HCT116 (cell line): ENCODE measurements around the gene ZHX3. TPM values are rescaled to one million over a fixed set of nuclear protein-coding genes. Genes with fewer than 3 reads are reported as not detected.

Experiments used
- ATAC-seq: fragments of 200-7000 bp; cut with Tn5 transposase; 2 replicates; pipeline ENCODE4 v1.9.1; 2020; ENCODE audit warnings: mild to moderate bottlenecking, moderate library complexity
- BruUV-seq: library from RNA; stranded (reverse); fragments of 400-500 nt; replicated peaks from 2 replicates; lab custom pipeline; 2021; lab: Mats Ljungman, UMichigan
- CTCF ChIA-PET: fragments of 300-600 bp; sonication (Branson Sonifier 250); formaldehyde crosslinking; loops from one replicate; lab custom pipeline; 2021; ENCODE audit warnings: antibody characterized with exemption; lab: Charles Lee
- POLR2A ChIA-PET: fragments of 300-600, 350-600 bp; sonication (Branson Sonifier 250); formaldehyde crosslinking; loops from one replicate; lab custom pipeline; 2021; ENCODE audit warnings: antibody characterized with exemption; lab: Charles Lee
- RAD21 ChIA-PET, 2 experiments: fragments of 300-600 bp; sonication (Branson Sonifier 250); formaldehyde crosslinking; loops; one replicate each; lab custom pipeline; 2023; ENCODE audit warnings: low total read pairs in 2 of 2; ENCODE audit not compliant: uncharacterized antibody in 2 of 2, unreplicated experiment in 2 of 2, low non-redundant PET in 1 of 2; lab: Charles Lee
- DNase-seq: peaks from one replicate; pipeline ENCODE4 v3.0.0-alpha.2; 2010; ENCODE audit warnings: low read depth, low spot score
- H2AFZ ChIP-seq: fragments of 200-600 bp; shearing (Covaris generic), sonication (generic); 2 replicates; pipeline ENCODE4 v1.6.1; 2017; ENCODE audit warnings: low read depth, mixed run types, mixed read lengths, antibody characterized with exemption, low read length; ENCODE audit not compliant: poor library complexity, severe bottlenecking
- H3K27ac ChIP-seq: 2 replicates; pipeline ENCODE4 v1.5.1; 2012; ENCODE audit warnings: low read depth, low read length
- H3K27me3 ChIP-seq: fragments of 200-600 bp; sonication (generic); 2 replicates; pipeline ENCODE4 v1.6.1; 2016; ENCODE audit warnings: mixed run types, low read length, mixed read lengths; ENCODE audit not compliant: insufficient read depth
- H3K36me3 ChIP-seq, 2 experiments: fragments of 200-500 bp in 1 of 2; fragments of 200-600 bp in 1 of 2; sonication (Bioruptor generic) in 1 of 2; sonication (generic) in 1 of 2; 2 replicates each; pipeline versions ENCODE4 v1.5.1 to v1.6.1; 2014 to 2016; ENCODE audit warnings: low read length in 2 of 2, inconsistent platforms in 1 of 2, mixed read lengths in 1 of 2, mixed run types in 1 of 2; ENCODE audit not compliant: insufficient read depth in 2 of 2, control insufficient read depth in 1 of 2
- H3K4me1 ChIP-seq, 2 experiments: fragments of 200-600 bp in 1 of 2; sonication (generic) in 1 of 2; 2 replicates each; pipeline versions ENCODE4 v1.5.1 to v1.6.1; 2012 to 2017; ENCODE audit warnings: low read length in 2 of 2, inconsistent platforms in 1 of 2, mild to moderate bottlenecking in 1 of 2, mixed read lengths in 1 of 2, mixed run types in 1 of 2, moderate library complexity in 1 of 2; ENCODE audit not compliant: insufficient read depth in 2 of 2, control insufficient read depth in 1 of 2
- H3K4me2 ChIP-seq: fragments of 200-600 bp; sonication (generic); 2 replicates; pipeline ENCODE4 v1.6.1; 2017; ENCODE audit warnings: mixed run types, low read length, mixed read lengths
- H3K4me3 ChIP-seq, 2 experiments: fragments of 200-600 bp in 1 of 2; sonication (generic) in 1 of 2; replicated peaks in 1 of 2; 2 replicates each; pipeline ENCODE4 v1.5.1; 2011 to 2016; ENCODE audit warnings: low read length in 2 of 2, control low read depth in 1 of 2, low read depth in 1 of 2, mild to moderate bottlenecking in 1 of 2, mixed read lengths in 1 of 2, mixed run types in 1 of 2
- H3K79me2 ChIP-seq: fragments of 200-600 bp; sonication (generic); 2 replicates; pipeline ENCODE4 v1.6.1; 2017; ENCODE audit warnings: mild to moderate bottlenecking, mixed run types, low read length, moderate library complexity, mixed read lengths; ENCODE audit not compliant: insufficient read depth
- H3K9ac ChIP-seq: fragments of 200-600 bp; sonication (generic); 2 replicates; pipeline ENCODE4 v1.6.1; 2016; ENCODE audit warnings: low read length, mixed read lengths
- H3K9me2 ChIP-seq: fragments of 200-600 bp; sonication (generic), shearing (Covaris generic); 2 replicates; pipeline ENCODE4 v1.6.1; 2017; ENCODE audit warnings: mixed run types, mild to moderate bottlenecking, moderate library complexity; ENCODE audit not compliant: insufficient read depth
- H3K9me3 ChIP-seq, 2 experiments: fragments of 200-500 bp in 1 of 2; fragments of 200-600 bp in 1 of 2; sonication (Bioruptor generic) in 1 of 2; sonication (generic) in 1 of 2; 2 replicates each; pipeline ENCODE4 v1.6.1; 2014 to 2017; ENCODE audit warnings: low read length in 2 of 2, mixed read lengths in 2 of 2, inconsistent platforms in 1 of 2, low read depth in 1 of 2, mild to moderate bottlenecking in 1 of 2, mixed run types in 1 of 2, moderate library complexity in 1 of 2; ENCODE audit not compliant: control insufficient read depth in 1 of 2, insufficient read depth in 1 of 2
- H4K20me1 ChIP-seq: fragments of 200-600 bp; sonication (generic), shearing (Covaris generic); 2 replicates; pipeline ENCODE4 v1.6.1; 2017; ENCODE audit warnings: mixed run types, mild to moderate bottlenecking, moderate library complexity; ENCODE audit not compliant: insufficient read depth
- CEBPB ChIP-seq: IDR thresholded peaks from 2 replicates; pipeline ENCODE4 v1.6.1; 2012; ENCODE audit warnings: low read depth
- POLR2AphosphoS5 ChIP-seq: IDR thresholded peaks from 2 replicates; pipeline ENCODE4 v1.6.1; 2011; ENCODE audit warnings: mild to moderate bottlenecking, low read depth, low read length, moderate library complexity
- RAD21 ChIP-seq: IDR thresholded peaks from 2 replicates; pipeline ENCODE4 v1.6.1; 2012; ENCODE audit warnings: low read depth, mild to moderate bottlenecking
- SP1 ChIP-seq: IDR thresholded peaks from 2 replicates; pipeline ENCODE4 v1.6.1; 2012; ENCODE audit warnings: low read depth
- SRF ChIP-seq: IDR thresholded peaks from 2 replicates; pipeline ENCODE4 v1.6.1; 2012; ENCODE audit warnings: low read depth
- ZFX ChIP-seq: fragments of 450-650 bp; IDR thresholded peaks from 2 replicates; pipeline ENCODE4 v1.6.1; 2017
- intact Hi-C: fragments of 100-400 bp; cut with micrococcal nuclease; formaldehyde crosslinking; loops from 2 replicates; pipeline ENCODE4 v1.10.0; 2022
- total RNA-seq: library from RNA; stranded (reverse); gene quantifications from one replicate; pipeline ENCODE4 v1.2.1, GENCODE V29; 2021; ENCODE audit not compliant: unreplicated experiment
- TF ChIP-seq, protein P1 (sequence below): IDR thresholded peaks from 2 replicates; pipeline ENCODE4 v1.6.1; 2012; ENCODE audit warnings: low read depth
- TF ChIP-seq, protein P2 (sequence below): IDR thresholded peaks from 2 replicates; pipeline ENCODE4 v1.6.1; 2012
- TF ChIP-seq, protein P3 (sequence below), 3 experiments: fragments of 200-600 bp in 1 of 3; sonication (generic) in 1 of 3; IDR thresholded peaks in 2 of 3; conservative IDR thresholded peaks in 1 of 3; 2 replicates each; pipeline ENCODE4 v1.5.1; 2012 to 2017; ENCODE audit warnings: low read depth in 2 of 3, low read length in 2 of 3, antibody characterized with exemption in 1 of 3, borderline replicate concordance in 1 of 3, control low read depth in 1 of 3, mild to moderate bottlenecking in 1 of 3, mixed read lengths in 1 of 3, mixed run types in 1 of 3, moderate library complexity in 1 of 3; ENCODE audit not compliant: insufficient read depth in 1 of 3

Gene ZHX3
- total RNA-seq, 1 experiment from 2014 or later: 13.3 TPM

DNA sequence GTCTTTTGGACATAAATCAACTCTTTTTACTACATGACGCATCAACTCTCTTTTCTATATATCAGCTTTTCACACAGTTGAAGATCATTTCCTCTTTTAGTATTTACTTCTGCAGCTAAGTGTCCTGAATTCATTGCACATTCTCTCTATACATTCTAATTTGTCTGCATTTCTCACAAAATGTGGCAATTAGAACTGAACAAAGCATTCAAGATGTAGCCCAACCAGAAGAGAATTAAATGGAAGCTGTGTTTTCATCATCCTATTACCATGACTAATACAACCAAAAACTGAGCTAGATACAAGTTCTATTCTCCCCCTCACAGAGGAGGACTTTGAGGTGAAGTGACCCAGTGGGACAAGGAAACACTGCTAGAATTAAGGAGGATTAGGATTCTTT, 93.2 kb downstream of the ZHX3 start:
- no peaks in the 10 kb centered on the region for H3K79me2 ChIP-seq
- DNase-seq: no peak
- H3K27me3 ChIP-seq: no peaks in the 10 kb centered on the region
- no peaks in the 10 kb centered on the region for H4K20me1 ChIP-seq
- TF ChIP-seq, protein P1, sequence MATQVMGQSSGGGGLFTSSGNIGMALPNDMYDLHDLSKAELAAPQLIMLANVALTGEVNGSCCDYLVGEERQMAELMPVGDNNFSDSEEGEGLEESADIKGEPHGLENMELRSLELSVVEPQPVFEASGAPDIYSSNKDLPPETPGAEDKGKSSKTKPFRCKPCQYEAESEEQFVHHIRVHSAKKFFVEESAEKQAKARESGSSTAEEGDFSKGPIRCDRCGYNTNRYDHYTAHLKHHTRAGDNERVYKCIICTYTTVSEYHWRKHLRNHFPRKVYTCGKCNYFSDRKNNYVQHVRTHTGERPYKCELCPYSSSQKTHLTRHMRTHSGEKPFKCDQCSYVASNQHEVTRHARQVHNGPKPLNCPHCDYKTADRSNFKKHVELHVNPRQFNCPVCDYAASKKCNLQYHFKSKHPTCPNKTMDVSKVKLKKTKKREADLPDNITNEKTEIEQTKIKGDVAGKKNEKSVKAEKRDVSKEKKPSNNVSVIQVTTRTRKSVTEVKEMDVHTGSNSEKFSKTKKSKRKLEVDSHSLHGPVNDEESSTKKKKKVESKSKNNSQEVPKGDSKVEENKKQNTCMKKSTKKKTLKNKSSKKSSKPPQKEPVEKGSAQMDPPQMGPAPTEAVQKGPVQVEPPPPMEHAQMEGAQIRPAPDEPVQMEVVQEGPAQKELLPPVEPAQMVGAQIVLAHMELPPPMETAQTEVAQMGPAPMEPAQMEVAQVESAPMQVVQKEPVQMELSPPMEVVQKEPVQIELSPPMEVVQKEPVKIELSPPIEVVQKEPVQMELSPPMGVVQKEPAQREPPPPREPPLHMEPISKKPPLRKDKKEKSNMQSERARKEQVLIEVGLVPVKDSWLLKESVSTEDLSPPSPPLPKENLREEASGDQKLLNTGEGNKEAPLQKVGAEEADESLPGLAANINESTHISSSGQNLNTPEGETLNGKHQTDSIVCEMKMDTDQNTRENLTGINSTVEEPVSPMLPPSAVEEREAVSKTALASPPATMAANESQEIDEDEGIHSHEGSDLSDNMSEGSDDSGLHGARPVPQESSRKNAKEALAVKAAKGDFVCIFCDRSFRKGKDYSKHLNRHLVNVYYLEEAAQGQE: no peak
- no peak for TF ChIP-seq SP1
- no peak for TF ChIP-seq ZFX
- TF ChIP-seq RAD21: no peak
- TF ChIP-seq POLR2AphosphoS5: no peak
- no peak for TF ChIP-seq SRF
- ChIA-PET RAD21 (interaction anchor here in 1 of 2 experiments (1.0 kb wide), 1 partner anchor 51 kb away, joined by 3 read pairs; no protein-coding TSS in a partner anchor), POLR2A (no interaction called here), CTCF (interaction anchor here (1.4 to 2.0 kb wide), 3 partner anchors 8 to 116 kb away, joined by 3 to 6 read pairs (median 4); partner anchors contain the start of gene LPIN3)
- ATAC-seq: no peak
- no peak overlapping the region for H3K9ac ChIP-seq
- no peaks in the 10 kb centered on the region for H3K9me3 ChIP-seq
- H3K36me3 ChIP-seq: no peaks in the 10 kb centered on the region
- BruUV-seq: no TSS peak
- no peak overlapping the region for H3K4me3 ChIP-seq
- intact Hi-C loops: no loop called here
- H3K27ac ChIP-seq: no peak overlapping the region
- no peaks in the 10 kb centered on the region for H3K4me1 ChIP-seq
- no peak overlapping the region for H2AFZ ChIP-seq
- H3K4me2 ChIP-seq: no peak overlapping the region
- H3K9me2 ChIP-seq: no peaks in the 10 kb centered on the region

DNA sequence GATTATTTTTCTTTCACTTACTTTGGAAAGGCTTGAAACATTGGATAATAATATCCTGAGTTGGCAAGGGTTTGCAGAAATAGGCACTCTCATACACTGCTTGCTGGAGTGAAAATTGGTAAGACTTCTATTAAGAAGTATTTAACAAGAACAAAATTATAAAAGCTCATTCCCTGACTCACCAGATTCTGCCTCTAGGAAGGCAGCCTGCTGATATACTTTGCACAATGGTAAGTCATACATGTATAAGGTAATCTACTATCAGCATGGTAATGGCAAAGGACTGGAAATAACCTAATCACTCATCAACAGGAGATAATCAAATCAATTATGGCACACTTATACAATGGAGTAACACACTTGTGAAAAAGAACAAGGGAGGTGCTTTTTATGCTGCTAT, 94.4 kb downstream of the ZHX3 start:
- ATAC-seq: no peak
- no peaks in the 10 kb centered on the region for H3K79me2 ChIP-seq
- H3K27ac ChIP-seq: no peak overlapping the region
- no peak overlapping the region for H3K4me2 ChIP-seq
- no peaks in the 10 kb centered on the region for H3K9me3 ChIP-seq
- no peak overlapping the region for H3K4me3 ChIP-seq
- no peak overlapping the region for H3K9ac ChIP-seq
- no peak overlapping the region for H2AFZ ChIP-seq
- H3K36me3 ChIP-seq: no peaks in the 10 kb centered on the region
- CTCF ChIA-PET: interaction anchor here (1.5 to 2.0 kb wide), 2 partner anchors 9 to 88 kb away, joined by 4 to 6 read pairs; no protein-coding TSS in a partner anchor
- no peaks in the 10 kb centered on the region for H3K9me2 ChIP-seq
- no peaks in the 10 kb centered on the region for H3K4me1 ChIP-seq
- intact Hi-C loops: no loop called here
- no TSS peak for BruUV-seq
- DNase-seq: no peak
- RAD21 ChIA-PET: no interaction called here
- H4K20me1 ChIP-seq: no peaks in the 10 kb centered on the region
- H3K27me3 ChIP-seq: no peaks in the 10 kb centered on the region
- POLR2A ChIA-PET: no interaction called here
- TF ChIP-seq CEBPB (no peak), SP1 (no peak)
- TF ChIP-seq, protein P2, sequence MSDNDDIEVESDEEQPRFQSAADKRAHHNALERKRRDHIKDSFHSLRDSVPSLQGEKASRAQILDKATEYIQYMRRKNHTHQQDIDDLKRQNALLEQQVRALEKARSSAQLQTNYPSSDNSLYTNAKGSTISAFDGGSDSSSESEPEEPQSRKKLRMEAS: no peak
- TF ChIP-seq, protein P3, sequence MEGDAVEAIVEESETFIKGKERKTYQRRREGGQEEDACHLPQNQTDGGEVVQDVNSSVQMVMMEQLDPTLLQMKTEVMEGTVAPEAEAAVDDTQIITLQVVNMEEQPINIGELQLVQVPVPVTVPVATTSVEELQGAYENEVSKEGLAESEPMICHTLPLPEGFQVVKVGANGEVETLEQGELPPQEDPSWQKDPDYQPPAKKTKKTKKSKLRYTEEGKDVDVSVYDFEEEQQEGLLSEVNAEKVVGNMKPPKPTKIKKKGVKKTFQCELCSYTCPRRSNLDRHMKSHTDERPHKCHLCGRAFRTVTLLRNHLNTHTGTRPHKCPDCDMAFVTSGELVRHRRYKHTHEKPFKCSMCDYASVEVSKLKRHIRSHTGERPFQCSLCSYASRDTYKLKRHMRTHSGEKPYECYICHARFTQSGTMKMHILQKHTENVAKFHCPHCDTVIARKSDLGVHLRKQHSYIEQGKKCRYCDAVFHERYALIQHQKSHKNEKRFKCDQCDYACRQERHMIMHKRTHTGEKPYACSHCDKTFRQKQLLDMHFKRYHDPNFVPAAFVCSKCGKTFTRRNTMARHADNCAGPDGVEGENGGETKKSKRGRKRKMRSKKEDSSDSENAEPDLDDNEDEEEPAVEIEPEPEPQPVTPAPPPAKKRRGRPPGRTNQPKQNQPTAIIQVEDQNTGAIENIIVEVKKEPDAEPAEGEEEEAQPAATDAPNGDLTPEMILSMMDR (IDR thresholded peaks at IDR 0.05 in 2 of 3, conservative IDR thresholded peaks at IDR 0.05 in 1 of 3; ENCODE audit: borderline replicate concordance in 1 of 3, insufficient read depth in 1 of 3, low read depth in 2 of 3, low read length in 2 of 3): no peak
